SK-N-SH treated with all-trans-retinoic acid at 6 μM for 48 hours (cell line): ENCODE results near the gene C1QL1.

ENCODE experiments used
- ATAC-seq: fragments of 200-7000 bp; cut with Tn5 transposase; 3 replicates; pipeline ENCODE4 v1.9.1; 2020; ENCODE audit warnings: mild to moderate bottlenecking, moderate library complexity
- ARNTL ChIP-seq: fragments of 450-650 bp; formaldehyde crosslinking; IDR thresholded peaks from 2 replicates; pipeline ENCODE4 v1.5.0; 2020; ENCODE audit warnings: low read depth, mild to moderate bottlenecking, moderate library complexity, borderline replicate concordance
- BACH2 ChIP-seq: fragments of 250-450 bp; sonication (Bioruptor Pico); IDR thresholded peaks from 2 replicates; pipeline ENCODE4 v1.9.0; 2021; ENCODE audit warnings: mild to moderate bottlenecking, borderline replicate concordance
- CSDC2 ChIP-seq: fragments of 250-450 bp; sonication (Bioruptor Pico); IDR thresholded peaks from 2 replicates; pipeline ENCODE4 v1.5.0; 2020; ENCODE audit warnings: mild to moderate bottlenecking, moderate library complexity
- ESRRG ChIP-seq: fragments of 250-450 bp; sonication (Bioruptor Pico); IDR thresholded peaks from 2 replicates; pipeline ENCODE4 v1.6.1; 2021; ENCODE audit warnings: mild to moderate bottlenecking
- GLIS3 ChIP-seq: fragments of 250-450 bp; sonication (Bioruptor Pico); IDR thresholded peaks from 2 replicates; pipeline ENCODE4 v1.5.0; 2020; ENCODE audit warnings: mild to moderate bottlenecking, moderate library complexity
- ISL1 ChIP-seq: fragments of 250-450 bp; sonication (Bioruptor Pico); IDR thresholded peaks from 2 replicates; pipeline ENCODE4 v2.1.2; 2022; ENCODE audit warnings: mild to moderate bottlenecking, moderate library complexity
- POU6F1 ChIP-seq: fragments of 250-450 bp; sonication (Bioruptor Pico); IDR thresholded peaks from 2 replicates; pipeline ENCODE4 v1.8.0; 2021; ENCODE audit warnings: low read depth, mild to moderate bottlenecking, moderate library complexity, borderline replicate concordance
- PPARA ChIP-seq: fragments of 250-450 bp; sonication (Bioruptor Pico); IDR thresholded peaks from 2 replicates; pipeline ENCODE4 v1.5.0; 2020; ENCODE audit warnings: mild to moderate bottlenecking, borderline replicate concordance
- RARB ChIP-seq: fragments of 250-450 bp; sonication (Bioruptor Pico); IDR thresholded peaks from 2 replicates; pipeline ENCODE4 v1.8.0; 2021; ENCODE audit warnings: mild to moderate bottlenecking, moderate library complexity
- SNAI2 ChIP-seq: fragments of 250-450 bp; sonication (Bioruptor Pico); IDR thresholded peaks from 2 replicates; pipeline ENCODE4 v1.5.0; 2020; ENCODE audit warnings: mild to moderate bottlenecking, moderate library complexity
- TCF4 ChIP-seq: fragments of 250-450 bp; sonication (Bioruptor Pico); IDR thresholded peaks from 2 replicates; pipeline ENCODE4 v1.8.0; 2021; ENCODE audit warnings: mild to moderate bottlenecking, moderate library complexity, borderline replicate concordance
- TSHZ2 ChIP-seq: fragments of 250-450 bp; sonication (Bioruptor Pico); IDR thresholded peaks from 2 replicates; pipeline ENCODE4 v1.5.0; 2020; ENCODE audit warnings: mild to moderate bottlenecking, moderate library complexity
- ZFP3 ChIP-seq: fragments of 250-450 bp; sonication (Bioruptor Pico); IDR thresholded peaks from 2 replicates; pipeline ENCODE4 v1.5.0; 2020; ENCODE audit warnings: mild to moderate bottlenecking, moderate library complexity
- ZFP30 ChIP-seq: fragments of 450-650 bp; formaldehyde crosslinking; IDR thresholded peaks from 2 replicates; pipeline ENCODE4 v1.5.0; 2022; ENCODE audit warnings: mild to moderate bottlenecking, moderate library complexity
- ZNF70 ChIP-seq: fragments of 450-650 bp; formaldehyde crosslinking; IDR thresholded peaks from 2 replicates; pipeline ENCODE4 v1.5.0; 2020; ENCODE audit warnings: mild to moderate bottlenecking, moderate library complexity
- ZNF8 ChIP-seq: fragments of 450-650 bp; formaldehyde crosslinking; IDR thresholded peaks from 2 replicates; pipeline ENCODE4 v1.5.0; 2020; ENCODE audit warnings: mild to moderate bottlenecking, moderate library complexity
- TF ChIP-seq, protein P1 (sequence below): fragments of 250-450 bp; sonication (Bioruptor Pico); IDR thresholded peaks from 2 replicates; pipeline ENCODE4 v1.5.1; 2020; ENCODE audit warnings: low read depth, mild to moderate bottlenecking, moderate library complexity
- TF ChIP-seq, protein P2 (sequence below): fragments of 250-450 bp; sonication (Bioruptor Pico); IDR thresholded peaks from 2 replicates; pipeline ENCODE4 v1.5.1; 2021; ENCODE audit warnings: mild to moderate bottlenecking, moderate library complexity
- TF ChIP-seq, protein P3 (sequence below): fragments of 250-450 bp; sonication (Bioruptor Pico); IDR thresholded peaks from 2 replicates; pipeline ENCODE4 v1.8.0; 2020; ENCODE audit warnings: mild to moderate bottlenecking, moderate library complexity, borderline replicate concordance

Gene C1QL1

GRCh38 chr17:44968225-44969143, at the start of gene C1QL1:
C1QL1 (minus strand) TSS chr17:44968303; CDS start chr17:44968048, 255 bp downstream.
- peak; percentile 93 for ATAC-seq
- TF ChIP-seq, protein P1, sequence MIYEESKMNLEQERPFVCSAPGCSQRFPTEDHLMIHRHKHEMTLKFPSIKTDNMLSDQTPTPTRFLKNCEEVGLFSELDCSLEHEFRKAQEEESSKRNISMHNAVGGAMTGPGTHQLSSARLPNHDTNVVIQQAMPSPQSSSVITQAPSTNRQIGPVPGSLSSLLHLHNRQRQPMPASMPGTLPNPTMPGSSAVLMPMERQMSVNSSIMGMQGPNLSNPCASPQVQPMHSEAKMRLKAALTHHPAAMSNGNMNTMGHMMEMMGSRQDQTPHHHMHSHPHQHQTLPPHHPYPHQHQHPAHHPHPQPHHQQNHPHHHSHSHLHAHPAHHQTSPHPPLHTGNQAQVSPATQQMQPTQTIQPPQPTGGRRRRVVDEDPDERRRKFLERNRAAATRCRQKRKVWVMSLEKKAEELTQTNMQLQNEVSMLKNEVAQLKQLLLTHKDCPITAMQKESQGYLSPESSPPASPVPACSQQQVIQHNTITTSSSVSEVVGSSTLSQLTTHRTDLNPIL: no peak
- TF ChIP-seq CSDC2 (CRISPR knock-in tag) (no peak), TCF4 (no peak), TSHZ2 (CRISPR knock-in tag) (no peak)

GRCh38 chr17:45016823-45017222, 48.7 kb upstream of the C1QL1 start:
- TF ChIP-seq TSHZ2 (CRISPR knock-in tag) (no peak), PPARA (CRISPR knock-in tag) (no peak), GLIS3 (CRISPR knock-in tag) (no peak), BACH2 (CRISPR knock-in tag) (no peak), ARNTL (CRISPR knock-in tag) (no peak), POU6F1 (CRISPR knock-in tag) (no peak), ZFP3 (CRISPR knock-in tag) (no peak), ESRRG (CRISPR knock-in tag) (no peak), SNAI2 (CRISPR knock-in tag) (no peak), CSDC2 (CRISPR knock-in tag) (no peak), RARB (CRISPR knock-in tag) (no peak), ZNF8 (no peak), ISL1 (CRISPR knock-in tag) (no peak), TCF4 (no peak), ZNF70 (CRISPR knock-in tag) (no peak), ZFP30 (CRISPR knock-in tag) (no peak)
- TF ChIP-seq, protein P2, sequence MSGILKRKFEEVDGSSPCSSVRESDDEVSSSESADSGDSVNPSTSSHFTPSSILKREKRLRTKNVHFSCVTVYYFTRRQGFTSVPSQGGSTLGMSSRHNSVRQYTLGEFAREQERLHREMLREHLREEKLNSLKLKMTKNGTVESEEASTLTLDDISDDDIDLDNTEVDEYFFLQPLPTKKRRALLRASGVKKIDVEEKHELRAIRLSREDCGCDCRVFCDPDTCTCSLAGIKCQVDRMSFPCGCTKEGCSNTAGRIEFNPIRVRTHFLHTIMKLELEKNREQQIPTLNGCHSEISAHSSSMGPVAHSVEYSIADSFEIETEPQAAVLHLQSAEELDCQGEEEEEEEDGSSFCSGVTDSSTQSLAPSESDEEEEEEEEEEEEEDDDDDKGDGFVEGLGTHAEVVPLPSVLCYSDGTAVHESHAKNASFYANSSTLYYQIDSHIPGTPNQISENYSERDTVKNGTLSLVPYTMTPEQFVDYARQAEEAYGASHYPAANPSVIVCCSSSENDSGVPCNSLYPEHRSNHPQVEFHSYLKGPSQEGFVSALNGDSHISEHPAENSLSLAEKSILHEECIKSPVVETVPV (CRISPR knock-in tag): no peak
- TF ChIP-seq, protein P1: no peak
- TF ChIP-seq, protein P3, sequence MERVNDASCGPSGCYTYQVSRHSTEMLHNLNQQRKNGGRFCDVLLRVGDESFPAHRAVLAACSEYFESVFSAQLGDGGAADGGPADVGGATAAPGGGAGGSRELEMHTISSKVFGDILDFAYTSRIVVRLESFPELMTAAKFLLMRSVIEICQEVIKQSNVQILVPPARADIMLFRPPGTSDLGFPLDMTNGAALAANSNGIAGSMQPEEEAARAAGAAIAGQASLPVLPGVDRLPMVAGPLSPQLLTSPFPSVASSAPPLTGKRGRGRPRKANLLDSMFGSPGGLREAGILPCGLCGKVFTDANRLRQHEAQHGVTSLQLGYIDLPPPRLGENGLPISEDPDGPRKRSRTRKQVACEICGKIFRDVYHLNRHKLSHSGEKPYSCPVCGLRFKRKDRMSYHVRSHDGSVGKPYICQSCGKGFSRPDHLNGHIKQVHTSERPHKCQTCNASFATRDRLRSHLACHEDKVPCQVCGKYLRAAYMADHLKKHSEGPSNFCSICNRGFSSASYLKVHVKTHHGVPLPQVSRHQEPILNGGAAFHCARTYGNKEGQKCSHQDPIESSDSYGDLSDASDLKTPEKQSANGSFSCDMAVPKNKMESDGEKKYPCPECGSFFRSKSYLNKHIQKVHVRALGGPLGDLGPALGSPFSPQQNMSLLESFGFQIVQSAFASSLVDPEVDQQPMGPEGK (CRISPR knock-in tag): no peak
- ATAC-seq: no peak
